HL-60 (cell line): ENCODE results near the gene TOX2.

Experiments
- DNase-seq, 2 experiments: peaks; one replicate each; pipeline ENCODE4 v3.0.0-alpha.2; 2010 to 2020; ENCODE audit warnings: low read depth in 1 of 2, low spot score in 1 of 2
- H3K27ac ChIP-seq: fragments of 250-450 bp; sonication (Bioruptor Pico); replicated peaks from 2 replicates; pipeline ENCODE4 v1.5.1; 2020; ENCODE audit warnings: mild to moderate bottlenecking, moderate library complexity
- H3K27me3 ChIP-seq: fragments of 250-450 bp; sonication (Bioruptor Pico); 2 replicates; pipeline ENCODE4 v1.5.1; 2021; ENCODE audit warnings: mild to moderate bottlenecking, moderate library complexity; ENCODE audit not compliant: insufficient read depth, poor library complexity, severe bottlenecking
- H3K4me3 ChIP-seq: replicated peaks from 2 replicates; pipeline ENCODE4 v1.5.1; 2011; ENCODE audit warnings: mild to moderate bottlenecking, control low read depth, low read length; ENCODE audit not compliant: insufficient read depth
- GABPA ChIP-seq: IDR thresholded peaks from 2 replicates; pipeline ENCODE4 v1.6.1; 2012; ENCODE audit warnings: low read depth
- POLR2AphosphoS5 ChIP-seq: IDR thresholded peaks from 2 replicates; pipeline ENCODE4 v1.6.1; 2012; ENCODE audit warnings: low read depth
- SPI1 ChIP-seq: IDR thresholded peaks from 2 replicates; pipeline ENCODE4 v1.6.1; 2012; ENCODE audit warnings: low read depth, mild to moderate bottlenecking, borderline replicate concordance
- TF ChIP-seq, protein P1 (sequence below): IDR thresholded peaks from one replicate; pipeline ENCODE4 v1.5.1; 2011; ENCODE audit warnings: low read length, control low read depth, inconsistent platforms; ENCODE audit not compliant: insufficient read depth
- TF ChIP-seq, protein P2 (sequence below): IDR thresholded peaks from 2 replicates; pipeline ENCODE4 v1.6.1; 2012; ENCODE audit warnings: low read depth; ENCODE audit not compliant: insufficient replicate concordance

Gene TOX2

DNA sequence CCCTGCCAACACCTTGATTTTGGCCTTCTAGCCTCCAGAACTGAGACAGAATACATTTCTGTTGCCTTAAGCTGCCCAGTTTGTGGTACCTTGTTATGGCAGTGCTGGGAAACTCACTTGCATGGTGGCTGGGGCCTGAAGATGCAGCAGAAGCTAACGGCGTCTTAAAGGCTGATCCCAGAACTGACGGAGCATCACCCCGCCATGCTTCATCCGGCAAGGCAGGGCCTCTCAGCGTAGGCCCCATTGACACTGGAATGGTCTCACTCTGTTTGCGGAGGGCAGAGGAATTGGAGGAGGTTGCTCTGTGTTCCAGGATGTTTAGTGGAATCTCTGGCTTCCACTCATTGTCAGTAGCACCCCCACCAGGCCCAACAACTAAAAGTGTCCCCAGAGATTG is 170.2 kb downstream of the TOX2 start:
- no peak for DNase-seq
- H3K27me3 ChIP-seq: no peaks in the 10 kb centered on the region
- no peak overlapping the region for H3K27ac ChIP-seq
- no peak overlapping the region for H3K4me3 ChIP-seq
- TF ChIP-seq, protein P1, sequence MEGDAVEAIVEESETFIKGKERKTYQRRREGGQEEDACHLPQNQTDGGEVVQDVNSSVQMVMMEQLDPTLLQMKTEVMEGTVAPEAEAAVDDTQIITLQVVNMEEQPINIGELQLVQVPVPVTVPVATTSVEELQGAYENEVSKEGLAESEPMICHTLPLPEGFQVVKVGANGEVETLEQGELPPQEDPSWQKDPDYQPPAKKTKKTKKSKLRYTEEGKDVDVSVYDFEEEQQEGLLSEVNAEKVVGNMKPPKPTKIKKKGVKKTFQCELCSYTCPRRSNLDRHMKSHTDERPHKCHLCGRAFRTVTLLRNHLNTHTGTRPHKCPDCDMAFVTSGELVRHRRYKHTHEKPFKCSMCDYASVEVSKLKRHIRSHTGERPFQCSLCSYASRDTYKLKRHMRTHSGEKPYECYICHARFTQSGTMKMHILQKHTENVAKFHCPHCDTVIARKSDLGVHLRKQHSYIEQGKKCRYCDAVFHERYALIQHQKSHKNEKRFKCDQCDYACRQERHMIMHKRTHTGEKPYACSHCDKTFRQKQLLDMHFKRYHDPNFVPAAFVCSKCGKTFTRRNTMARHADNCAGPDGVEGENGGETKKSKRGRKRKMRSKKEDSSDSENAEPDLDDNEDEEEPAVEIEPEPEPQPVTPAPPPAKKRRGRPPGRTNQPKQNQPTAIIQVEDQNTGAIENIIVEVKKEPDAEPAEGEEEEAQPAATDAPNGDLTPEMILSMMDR: no peak
- TF ChIP-seq, protein P2, sequence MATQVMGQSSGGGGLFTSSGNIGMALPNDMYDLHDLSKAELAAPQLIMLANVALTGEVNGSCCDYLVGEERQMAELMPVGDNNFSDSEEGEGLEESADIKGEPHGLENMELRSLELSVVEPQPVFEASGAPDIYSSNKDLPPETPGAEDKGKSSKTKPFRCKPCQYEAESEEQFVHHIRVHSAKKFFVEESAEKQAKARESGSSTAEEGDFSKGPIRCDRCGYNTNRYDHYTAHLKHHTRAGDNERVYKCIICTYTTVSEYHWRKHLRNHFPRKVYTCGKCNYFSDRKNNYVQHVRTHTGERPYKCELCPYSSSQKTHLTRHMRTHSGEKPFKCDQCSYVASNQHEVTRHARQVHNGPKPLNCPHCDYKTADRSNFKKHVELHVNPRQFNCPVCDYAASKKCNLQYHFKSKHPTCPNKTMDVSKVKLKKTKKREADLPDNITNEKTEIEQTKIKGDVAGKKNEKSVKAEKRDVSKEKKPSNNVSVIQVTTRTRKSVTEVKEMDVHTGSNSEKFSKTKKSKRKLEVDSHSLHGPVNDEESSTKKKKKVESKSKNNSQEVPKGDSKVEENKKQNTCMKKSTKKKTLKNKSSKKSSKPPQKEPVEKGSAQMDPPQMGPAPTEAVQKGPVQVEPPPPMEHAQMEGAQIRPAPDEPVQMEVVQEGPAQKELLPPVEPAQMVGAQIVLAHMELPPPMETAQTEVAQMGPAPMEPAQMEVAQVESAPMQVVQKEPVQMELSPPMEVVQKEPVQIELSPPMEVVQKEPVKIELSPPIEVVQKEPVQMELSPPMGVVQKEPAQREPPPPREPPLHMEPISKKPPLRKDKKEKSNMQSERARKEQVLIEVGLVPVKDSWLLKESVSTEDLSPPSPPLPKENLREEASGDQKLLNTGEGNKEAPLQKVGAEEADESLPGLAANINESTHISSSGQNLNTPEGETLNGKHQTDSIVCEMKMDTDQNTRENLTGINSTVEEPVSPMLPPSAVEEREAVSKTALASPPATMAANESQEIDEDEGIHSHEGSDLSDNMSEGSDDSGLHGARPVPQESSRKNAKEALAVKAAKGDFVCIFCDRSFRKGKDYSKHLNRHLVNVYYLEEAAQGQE: no peak
- TF ChIP-seq GABPA (no peak), POLR2AphosphoS5 (no peak), SPI1 (no peak)

DNA sequence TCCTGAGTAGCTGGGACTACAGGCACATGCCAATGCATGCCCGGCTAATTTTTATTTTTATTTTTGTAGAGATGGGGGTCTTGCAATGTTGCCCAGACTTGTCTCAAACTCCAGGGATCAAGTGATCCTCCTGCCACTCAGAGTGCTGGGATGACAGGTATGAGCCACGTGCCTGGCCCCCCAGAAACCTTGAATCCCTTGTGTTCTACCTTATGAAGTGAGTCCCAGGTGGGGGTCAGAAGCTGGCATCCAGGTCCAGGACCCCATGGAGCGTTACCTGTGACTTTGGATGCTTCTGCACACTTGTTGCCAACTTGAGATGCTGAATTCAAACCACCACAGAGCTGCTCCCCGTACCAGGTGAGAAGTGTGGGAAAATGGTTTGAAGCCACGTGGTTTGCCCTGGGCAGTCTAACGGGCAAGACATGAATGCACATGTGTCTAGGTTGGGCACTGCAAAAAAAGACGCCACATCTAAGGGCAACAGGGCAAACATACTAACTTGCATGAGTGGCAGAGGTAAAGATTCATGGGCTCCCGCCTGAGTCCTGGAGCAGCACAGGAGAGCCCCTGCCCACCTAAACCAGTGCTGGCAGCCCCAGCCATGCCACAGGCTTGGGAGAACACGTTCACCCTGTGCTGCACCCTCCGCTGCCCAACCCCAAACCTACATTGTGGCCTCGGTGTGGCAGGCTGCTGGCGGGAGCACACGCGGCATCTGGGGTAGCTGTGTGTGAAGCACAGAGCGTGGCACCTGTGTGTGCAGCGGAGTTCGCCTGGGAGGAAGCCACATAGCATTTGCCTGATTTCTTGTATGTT is 171.2 kb downstream of the TOX2 start:
- DNase-seq: no peak
- Histone ChIP-seq H3K27me3 (no peaks in the 10 kb centered on the region), H3K4me3 (no peak overlapping the region), H3K27ac (no peak overlapping the region)
- TF ChIP-seq, protein P1: no peak
- TF ChIP-seq POLR2AphosphoS5 (no peak), GABPA (no peak), SPI1 (no peak)
- TF ChIP-seq, protein P2: no peak

DNA sequence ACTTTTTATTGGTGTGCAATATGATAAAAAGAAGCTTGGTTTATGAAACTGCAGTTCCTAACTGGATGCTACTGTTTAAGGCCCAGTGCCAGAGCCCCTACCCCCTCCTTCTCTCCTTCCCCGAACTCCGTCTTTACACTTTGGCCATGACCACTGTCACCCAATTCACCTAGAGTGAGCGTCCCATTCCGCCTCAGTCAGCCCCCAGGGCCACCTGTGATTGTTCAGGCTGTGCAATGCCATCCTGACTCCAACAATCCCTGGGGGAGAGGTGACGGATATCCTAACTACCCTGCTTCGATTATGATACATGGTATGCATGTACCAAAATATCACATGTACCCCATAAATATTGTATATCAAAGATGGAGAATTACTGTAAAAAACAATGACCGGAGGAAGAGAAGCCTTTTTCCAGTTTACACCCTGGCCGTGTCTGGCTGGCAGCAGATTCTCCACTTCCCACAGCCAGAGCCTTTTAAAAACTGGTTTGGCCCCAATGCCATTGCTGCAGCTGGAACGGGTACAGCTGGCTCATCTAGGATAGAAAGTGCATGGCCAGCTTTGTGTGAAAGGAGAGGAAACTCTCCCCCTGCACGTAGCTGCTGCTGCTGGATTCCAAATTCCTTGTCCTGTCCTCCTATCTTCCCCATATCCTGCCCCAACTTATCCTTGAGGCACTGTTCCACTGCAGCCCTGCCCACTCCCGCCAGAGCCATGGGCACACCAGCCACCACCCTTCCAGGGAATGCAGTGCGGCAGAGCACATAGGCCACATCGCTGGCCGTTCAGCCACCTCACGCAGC is 172.6 kb downstream of the TOX2 start:
- Histone ChIP-seq H3K27me3 (no peaks in the 10 kb centered on the region), H3K4me3 (no peak overlapping the region), H3K27ac (no peak overlapping the region)
- peak in 1 of 2 experiments; percentile 13 for DNase-seq
- TF ChIP-seq POLR2AphosphoS5 (no peak), SPI1 (no peak)
- TF ChIP-seq, protein P1: no peak
